ENCODE data around the gene OR10H1.
"Not testable (repeated sequence)": the region's sequence is repeated elsewhere in the genome, so short reads cannot be mapped to it uniquely, and the experiment has no call there.

The OR10H1 gene

GRCh38 chr19:15815306-15815705 is at the start of gene OR10H1:
OR10H1 (minus strand) TSS chr19:15815664; CDS start chr19:15808037, 7,627 bp downstream.
- no peak for DNase-seq

GRCh38 chr19:15864824-15865223 is 49.4 kb upstream of the OR10H1 start:
- DNase-seq = no peak

DNA sequence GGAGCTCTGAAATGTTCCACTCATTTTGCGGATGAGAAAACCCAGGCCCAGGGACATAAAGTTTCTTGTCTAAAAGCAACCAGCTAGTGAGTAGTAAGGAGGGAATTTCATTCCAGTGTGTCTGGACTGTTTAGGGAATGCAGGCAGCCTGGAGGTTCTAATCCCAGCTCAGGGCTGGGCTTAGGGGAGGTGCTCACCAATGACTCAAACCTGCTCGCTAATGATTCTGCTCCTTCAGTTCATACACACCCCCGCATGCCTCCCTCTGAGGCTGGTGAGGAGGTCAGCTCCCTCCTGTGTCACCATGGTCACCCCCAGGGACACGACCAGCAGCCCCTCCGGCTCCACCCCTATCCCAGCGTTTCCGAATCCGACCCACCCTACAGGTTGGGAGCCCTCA is 47.8 kb upstream of the OR10H1 start:
- DNase-seq = no peak

DNA sequence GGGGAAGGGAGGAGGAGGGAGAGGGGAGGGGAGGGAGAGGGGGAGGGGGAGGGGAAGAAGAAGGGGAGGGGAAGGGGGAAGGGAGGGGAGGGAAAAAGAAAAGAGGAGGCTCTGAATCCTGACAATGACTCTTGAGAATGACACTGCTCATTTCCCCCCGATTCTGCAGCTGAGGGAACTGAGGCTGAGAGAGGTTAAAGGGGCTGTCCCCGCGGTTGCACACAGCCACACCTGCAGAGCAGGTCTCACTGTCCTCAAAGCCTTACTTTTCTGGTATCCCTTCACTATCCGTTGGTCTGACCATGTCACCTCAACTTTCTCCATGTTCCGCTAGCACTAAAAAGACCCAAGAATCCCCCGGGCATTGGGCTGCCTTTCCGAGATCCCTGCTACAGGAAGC is 47.0 kb upstream of the OR10H1 start:
- DNase-seq = no peak

- no peak for DNase-seq
Measured at GRCh38 chr19:15860522-15860921, 45.1 kb upstream of the OR10H1 start.

- DNase-seq = no peak
Measured at GRCh38 chr19:15859187-15859586, 43.7 kb upstream of the OR10H1 start.

DNA sequence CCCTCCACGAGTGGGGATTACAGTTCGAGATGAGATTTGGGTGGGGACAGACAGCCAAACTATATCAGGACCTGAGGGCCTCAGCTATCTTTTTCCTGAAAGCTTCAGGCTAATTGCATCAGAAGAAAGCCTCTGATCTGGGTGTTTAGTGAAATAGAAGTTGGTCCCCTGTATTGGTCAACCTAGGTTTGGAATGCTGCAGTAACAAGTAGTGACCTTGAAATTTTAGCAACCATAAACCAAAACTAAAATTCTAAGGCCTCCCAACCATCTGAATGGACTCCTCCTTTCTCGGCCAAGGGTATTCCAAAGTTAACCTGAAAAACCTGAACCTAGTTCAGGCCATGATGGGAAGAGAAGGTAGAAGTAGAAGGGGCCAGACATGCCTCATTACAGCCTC is 34.9 kb upstream of the OR10H1 start:
- DNase-seq = no peak

DNA sequence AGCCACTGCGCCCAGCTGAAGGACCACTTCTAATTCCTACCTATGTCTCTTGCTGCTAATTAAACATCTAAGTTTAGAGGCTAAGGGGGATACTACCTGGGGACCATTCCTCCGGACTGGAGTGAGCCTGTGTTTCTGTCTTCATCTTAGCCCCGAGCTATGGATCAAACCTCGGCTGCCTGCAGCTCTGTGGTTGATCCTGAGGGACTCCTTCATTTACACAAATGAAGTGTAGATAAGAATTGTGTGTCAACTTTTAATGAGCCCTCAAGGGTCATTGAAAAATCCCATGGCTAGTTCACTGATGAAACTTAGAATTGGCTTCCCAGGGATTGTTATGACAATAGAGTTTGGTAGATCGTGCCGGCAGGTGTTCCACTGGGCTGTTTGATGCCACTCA is 31.5 kb upstream of the OR10H1 start:
- DNase-seq = no peak

- DNase-seq = not testable (repeated sequence)
Measured at GRCh38 chr19:15843894-15844222, 28.4 kb upstream of the OR10H1 start.

DNA sequence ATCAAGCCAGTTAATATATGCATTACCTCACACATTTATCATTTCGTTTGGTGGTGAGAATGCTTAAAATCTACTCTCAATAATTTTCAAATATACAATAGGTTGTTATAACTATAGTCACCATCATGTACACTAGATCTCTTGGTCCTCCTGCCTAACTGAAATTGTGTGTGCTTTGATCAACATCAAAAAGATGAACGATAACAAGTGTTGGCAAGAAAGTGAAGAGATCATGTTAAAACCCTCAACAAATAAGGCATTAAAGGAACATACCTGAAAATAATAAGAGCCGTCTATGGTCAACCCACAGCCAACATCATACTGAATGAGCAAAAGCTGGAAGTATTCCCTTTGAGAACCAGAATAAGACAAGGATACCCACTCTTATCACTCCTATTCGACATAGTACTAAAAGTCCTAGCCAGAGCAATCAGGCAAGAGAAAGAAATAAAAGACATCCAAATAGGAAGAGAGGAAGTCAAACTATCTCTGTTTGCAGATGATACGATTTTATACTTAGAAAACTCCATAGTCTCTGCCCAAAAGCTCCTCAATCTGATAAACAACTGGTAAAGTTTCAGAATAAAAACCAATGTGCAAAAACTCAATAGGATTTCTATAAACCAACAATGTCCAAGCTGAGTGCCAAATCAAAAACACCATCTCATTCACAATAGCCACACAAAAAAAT is 27.9 kb upstream of the OR10H1 start:
- DNase-seq = no peak

GRCh38 chr19:15841875-15842569 is 26.6 kb upstream of the OR10H1 start:
- DNase-seq = no peak

- DNase-seq = no peak
Measured at GRCh38 chr19:15840833-15841232, 25.4 kb upstream of the OR10H1 start.

- DNase-seq = not testable (repeated sequence)
Measured at GRCh38 chr19:15839888-15840287, 24.4 kb upstream of the OR10H1 start.

GRCh38 chr19:15838351-15838750 is 22.9 kb upstream of the OR10H1 start:
- no peak for DNase-seq

DNA sequence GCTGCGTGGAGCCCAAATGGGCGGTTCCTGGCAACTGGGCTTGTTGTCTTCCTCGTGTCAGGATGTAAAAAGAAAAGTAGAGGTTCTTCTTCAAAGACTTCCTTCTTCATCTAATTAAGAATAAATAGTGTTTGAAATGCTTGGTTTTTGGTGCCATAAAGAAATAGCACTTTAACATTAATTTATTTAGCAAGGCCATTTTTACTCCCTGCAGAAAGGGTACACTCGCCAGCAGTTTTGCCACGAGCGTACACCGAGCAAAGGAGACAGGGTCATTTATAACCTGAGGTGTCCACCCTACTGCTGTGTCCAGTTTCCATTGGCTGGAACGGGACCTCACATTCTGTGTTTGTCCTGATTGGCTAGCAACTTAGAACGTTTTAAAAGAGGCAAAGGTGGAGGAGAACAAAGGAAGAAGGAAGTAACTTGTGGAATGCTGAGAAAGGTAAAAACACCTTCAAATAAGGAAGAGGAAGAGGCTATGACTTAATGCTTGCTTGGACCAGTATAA is 21.8 kb upstream of the OR10H1 start:
- no peak for DNase-seq

GRCh38 chr19:15836330-15837220 is 21.1 kb upstream of the OR10H1 start:
- peak; percentile 97 for DNase-seq

DNA sequence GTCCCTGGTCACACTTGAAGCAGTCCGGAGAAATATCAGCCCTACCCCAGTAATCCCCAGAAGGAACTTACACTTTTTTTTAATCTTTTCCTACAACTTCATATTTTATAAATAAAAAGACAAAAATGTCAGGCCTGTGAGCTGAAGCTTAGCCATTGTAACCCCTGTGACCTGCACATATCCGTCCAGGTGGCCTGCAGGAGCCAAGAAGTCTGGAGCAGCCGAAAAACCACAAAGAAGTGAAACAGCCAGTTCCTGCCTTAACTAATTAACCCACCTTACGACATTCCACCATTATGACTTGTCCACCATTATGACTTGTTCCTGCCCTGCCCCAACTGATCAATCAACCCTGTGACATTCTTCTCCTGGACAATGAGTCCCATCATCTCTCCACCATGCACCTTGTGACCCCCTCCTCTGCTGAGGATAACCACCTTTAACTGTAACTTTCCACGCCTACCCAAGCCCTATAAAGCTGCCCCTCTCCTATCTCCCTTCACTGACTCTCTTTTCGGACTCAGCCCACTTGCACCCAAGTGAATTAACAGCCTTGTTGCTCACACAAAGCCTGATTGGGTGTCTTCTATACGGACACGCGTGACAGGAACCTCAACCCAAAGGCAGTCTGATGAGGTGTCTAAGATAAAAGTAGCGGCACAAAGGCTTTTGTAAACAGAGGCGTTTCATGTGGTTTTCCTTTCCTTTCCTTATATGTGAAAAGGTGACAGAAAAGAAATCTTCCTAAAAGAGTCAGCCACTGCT is 20.3 kb upstream of the OR10H1 start:
- peak; percentile 88 for DNase-seq

GRCh38 chr19:15834232-15834631 is 18.8 kb upstream of the OR10H1 start:
- DNase-seq = not testable (repeated sequence)

DNA sequence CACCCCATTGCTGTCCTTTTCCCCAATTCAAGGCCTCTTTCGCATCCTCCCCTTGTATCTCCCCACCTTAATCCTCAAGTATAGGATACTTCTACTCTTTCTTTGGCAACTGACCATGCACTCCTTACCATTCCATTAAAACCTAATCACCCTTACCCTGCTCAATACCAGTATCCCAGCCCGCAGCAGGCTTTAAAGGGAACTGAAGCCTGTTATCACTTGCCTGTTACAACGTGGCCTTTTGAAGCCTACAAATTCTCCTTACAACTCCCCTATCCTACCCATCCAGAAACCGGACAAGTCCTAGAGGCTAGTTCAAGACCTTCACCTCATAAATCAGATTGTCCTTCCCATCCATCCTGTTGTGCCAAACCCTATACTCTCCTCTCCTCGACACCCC is 16.2 kb upstream of the OR10H1 start:
- no peak for DNase-seq

DNA sequence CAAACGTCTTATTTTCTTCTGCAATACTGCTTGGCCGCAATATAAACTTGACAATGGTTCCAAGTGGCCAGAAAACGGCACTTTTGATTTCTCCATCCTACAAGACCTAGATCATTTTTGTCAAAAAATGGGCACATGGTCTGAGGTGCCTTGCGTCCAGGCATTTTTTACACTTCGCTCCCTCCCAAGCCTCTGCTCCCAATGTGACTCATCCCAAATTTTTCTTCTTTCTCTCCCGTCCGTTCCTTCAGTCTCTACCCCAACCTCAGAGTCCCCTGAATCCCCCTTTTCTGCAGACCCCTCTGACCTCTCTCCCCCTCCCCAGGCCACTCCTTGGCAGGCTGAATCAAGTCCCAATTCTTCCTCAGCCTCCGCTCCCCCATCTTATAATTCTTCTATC is 14.3 kb upstream of the OR10H1 start:
- no peak for DNase-seq

- DNase-seq = no peak
Measured at GRCh38 chr19:15829306-15829698, 13.8 kb upstream of the OR10H1 start.

GRCh38 chr19:15828611-15829305 is 13.3 kb upstream of the OR10H1 start:
- not testable (repeated sequence) for DNase-seq

Data from CD4-positive, alpha-beta T cell treated with Interleukin-17A for 1 hour (primary cell).